GM23248 (cell line): ENCODE measurements around the gene TBC1D24.

Experiments
- EZH2 ChIP-seq: fragments of 200-600 bp; sonication (generic); IDR thresholded peaks from 2 replicates; pipeline ENCODE4 v1.6.1; 2018; ENCODE audit warnings: antibody characterized with exemption, mild to moderate bottlenecking; ENCODE audit not compliant: insufficient read depth, poor library complexity, severe bottlenecking
- EZH2phosphoT487 ChIP-seq: fragments of 200-600 bp; sonication (generic); IDR thresholded peaks from 2 replicates; pipeline ENCODE4 v1.6.1; 2018; ENCODE audit warnings: antibody characterized with exemption, moderate library complexity, mild to moderate bottlenecking, low read depth; ENCODE audit not compliant: insufficient read depth

DNA sequence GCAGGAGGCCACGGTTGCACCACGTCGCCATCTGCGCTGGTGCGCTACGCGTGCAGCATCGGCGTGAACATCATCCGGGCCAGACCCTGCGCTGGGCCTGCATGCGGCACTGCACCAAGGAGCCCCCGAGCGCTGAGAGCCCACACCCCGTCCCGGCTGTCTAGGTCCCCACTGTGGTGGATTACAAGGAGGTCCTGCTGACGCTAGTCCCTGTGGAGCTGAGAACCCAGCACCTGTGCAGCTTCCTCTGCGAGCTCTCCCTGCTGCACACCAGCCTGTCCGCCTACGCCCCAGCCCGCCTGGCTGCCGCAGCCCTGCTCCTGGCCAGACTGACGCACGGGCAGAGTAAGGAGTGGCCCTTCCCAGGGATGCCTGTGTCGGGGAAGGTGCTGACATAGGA, 25.8 kb upstream of the TBC1D24 start:
- TF ChIP-seq EZH2 (no peak), EZH2phosphoT487 (no peak)
